ENCODE data around the gene KLHDC10.

GRCh38 chr7:130131191-130131834 is 61.0 kb downstream of the KLHDC10 start:
- no peak for TF ChIP-seq CTCF (conservative IDR thresholded peaks at IDR 0.05; ENCODE audit: low read depth, low read length)
- TF ChIP-seq EZH2 (IDR thresholded peaks at IDR 0.05; ENCODE audit: borderline replicate concordance, low read depth, low read length, poor library complexity, severe bottlenecking): no peak
